ENCODE results near the gene ROR2.

ROR2 gene

GRCh38 chr9:91865041-91865440 lies 85.0 kb downstream of the ROR2 start:
- DNase-seq: no peak

DNA sequence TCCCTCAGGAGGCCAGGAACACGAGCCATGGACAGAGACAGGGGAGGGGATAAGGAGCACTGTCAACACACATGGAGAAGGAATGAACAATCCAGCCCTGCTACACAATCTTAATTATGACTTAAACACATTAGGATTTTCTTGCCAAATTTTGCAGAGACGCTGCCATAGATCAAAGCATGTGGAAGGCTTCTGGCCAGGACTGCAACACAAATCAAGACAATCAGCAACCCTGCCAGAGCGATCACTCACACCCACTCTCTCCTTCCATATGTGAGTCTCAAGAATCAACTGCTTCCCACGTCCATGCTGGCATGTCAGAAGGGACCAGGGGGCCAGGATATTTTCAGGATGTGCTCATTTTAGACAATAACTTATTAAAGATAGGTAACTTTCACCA lies 85.6 kb downstream of the ROR2 start:
- no peak for DNase-seq

GRCh38 chr9:91863469-91863868 lies 86.6 kb downstream of the ROR2 start:
- DNase-seq: no peak

DNA sequence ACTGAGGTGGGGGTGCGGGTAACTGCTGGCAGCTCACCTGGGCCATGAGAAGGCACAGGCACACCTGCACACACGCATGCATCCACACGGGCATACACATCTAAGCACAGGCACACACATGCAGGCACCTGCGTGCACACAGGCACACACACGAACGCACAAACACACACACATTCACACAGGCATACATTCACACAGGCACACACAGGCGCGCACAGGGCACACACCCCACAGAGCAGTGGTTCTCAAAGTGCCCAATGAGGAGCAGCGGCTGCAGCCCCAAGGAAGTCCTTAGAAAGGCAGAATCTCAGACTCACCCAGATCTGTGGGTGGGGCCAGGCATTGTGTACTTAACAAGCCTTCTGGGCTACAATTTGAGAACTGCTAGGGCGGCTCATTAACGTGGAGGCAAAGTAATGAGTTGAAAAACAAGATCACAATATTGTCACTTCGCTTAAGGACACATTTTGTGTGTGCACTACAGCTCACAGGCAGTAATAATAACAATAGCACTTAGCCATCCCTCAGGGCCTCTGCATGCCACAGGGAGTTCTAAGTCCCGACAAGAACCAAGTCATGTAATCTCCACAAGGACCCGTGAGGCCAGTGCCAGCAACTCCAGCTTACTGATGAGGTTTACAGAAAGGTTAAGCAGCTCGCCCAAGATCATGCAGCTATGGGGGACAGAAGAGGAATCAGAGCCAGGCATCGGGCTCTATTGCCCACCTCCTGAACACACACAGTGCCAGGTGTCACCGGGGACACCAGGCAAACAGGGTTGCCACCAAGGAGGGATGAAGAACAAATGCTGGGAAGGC lies 91.6 kb downstream of the ROR2 start:
- DNase-seq: no peak

DNA sequence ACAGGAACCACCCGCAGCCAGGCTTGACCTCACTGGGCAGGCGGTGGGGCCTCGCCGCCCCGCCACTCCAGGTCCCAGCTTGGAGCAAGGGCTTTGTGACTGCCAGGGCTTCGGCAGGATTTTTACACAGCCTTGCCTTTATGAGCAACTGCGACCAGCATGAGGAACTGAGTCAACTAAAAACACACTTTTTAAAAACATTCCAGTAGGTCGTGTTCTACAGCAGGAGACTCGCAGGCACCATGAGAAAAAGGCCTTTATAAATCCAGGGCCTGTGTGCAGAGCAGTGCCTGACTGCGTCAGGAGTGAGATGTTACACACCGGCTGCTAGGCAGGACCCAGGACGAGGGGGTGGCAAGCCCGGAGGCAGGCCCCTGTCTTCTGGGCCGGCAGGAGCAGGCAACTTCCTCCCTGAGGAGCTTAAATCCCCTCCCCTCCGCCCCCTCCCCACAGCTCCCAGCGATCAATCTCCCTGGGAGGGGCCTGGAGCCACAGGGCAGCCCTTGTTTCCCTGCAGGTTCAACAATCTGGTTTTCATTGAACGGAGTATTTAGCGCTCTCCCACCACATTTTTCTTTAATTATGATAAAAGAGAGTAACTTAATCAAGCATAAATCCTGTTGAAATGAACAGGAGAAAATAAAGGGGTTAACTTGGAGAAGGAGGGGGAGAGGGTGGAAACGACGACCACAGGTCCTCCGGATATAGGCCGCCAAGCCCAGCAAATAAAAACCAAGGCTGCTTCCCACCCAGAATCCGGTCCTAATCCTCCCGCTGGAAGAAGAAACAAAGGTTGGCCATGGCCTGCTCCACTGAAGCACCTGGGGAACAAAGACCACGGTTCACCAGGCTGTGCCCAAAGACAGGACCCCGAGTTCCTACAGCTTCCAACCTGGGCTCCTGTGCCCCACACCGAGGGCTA lies 92.5 kb downstream of the ROR2 start:
- DNase-seq: no peak

DNA sequence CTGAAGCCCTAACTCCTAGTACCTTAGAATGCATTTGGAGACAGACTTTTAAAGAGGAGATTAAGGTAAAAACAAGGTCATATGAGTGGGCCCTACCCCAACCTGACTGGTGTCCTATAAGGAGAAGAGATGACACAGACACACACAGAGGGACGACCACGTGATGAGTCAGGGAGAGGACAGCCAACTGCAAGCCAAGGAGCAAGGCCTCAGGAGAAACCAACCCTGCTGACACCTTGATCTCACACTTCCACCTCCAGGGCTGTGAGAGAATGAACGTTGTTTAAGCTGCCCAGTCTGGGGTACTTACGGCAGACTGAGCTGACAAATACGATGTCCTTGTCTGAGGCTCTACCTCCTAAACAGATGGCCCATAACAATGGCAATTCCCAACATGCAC lies 93.6 kb downstream of the ROR2 start:
- DNase-seq: no peak

DNA sequence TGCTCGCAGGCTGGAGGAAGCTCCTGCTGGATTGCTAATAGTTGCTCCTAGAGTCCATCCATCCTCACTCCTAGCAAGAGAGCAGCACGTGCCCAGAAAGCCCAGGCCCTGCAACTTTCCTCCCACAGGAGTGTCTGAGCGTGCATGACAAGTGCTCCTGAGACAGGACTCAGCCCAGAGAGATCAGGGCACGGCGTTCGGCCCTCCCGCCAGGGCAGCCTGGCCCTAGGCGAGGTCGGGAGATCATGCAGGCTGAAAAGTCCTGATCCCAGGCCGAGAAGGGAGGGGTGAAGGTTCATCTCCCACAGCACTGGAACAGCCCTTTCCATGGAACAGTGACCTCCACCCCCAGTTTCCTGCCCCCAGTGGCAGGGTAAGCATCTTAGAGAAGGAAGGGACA lies 94.8 kb downstream of the ROR2 start:
- DNase-seq: no peak

DNA sequence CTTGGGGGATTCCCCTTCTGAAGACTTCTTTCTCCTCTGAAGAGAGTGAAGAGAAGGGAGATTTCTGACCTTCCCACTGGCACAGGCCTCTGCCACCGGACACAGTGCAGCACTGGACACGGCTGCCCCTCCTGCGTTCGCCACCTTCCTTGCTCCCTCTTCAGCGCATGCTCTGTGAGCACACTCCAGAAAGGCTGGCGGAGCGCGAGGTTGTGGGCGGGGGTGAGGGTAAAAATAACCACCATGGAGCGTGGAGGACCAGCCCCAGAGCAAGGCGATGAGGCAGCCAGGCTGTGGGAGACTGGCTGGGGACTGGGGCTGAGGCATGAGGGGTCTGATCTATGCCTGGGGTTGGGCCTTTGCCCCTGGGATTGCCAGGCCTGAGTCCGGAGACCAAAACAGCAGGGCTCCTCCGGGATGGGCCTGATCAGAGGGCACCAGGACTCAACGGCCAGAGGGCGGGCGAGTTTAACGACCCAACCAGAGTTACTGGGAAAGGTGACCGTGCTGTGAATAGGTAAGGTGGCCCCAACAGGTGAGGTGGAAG lies 97.2 kb downstream of the ROR2 start:
- no peak for DNase-seq

- DNase-seq: no peak
Measured at GRCh38 chr9:91849694-91850093, 100.3 kb downstream of the ROR2 start.

DNA sequence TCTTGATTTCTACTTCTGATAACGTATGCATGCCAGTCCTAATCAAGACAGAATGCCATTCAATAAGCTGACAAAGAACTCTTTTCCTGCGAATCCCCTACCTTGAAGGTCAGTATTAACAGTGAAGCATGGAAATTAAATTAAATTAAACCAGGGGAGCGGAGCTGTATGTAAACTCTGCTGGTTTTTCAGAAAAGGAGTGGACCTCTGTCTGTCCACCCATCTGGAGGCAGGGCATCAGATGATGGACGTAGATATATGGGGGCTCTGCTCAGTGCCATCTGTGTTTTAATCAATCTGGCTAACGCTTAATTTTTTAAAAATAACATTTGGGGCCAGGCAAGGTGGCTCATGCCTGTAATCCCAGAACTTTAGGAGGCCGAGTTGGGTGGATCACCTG lies 101.9 kb downstream of the ROR2 start:
- no peak for DNase-seq

DNA sequence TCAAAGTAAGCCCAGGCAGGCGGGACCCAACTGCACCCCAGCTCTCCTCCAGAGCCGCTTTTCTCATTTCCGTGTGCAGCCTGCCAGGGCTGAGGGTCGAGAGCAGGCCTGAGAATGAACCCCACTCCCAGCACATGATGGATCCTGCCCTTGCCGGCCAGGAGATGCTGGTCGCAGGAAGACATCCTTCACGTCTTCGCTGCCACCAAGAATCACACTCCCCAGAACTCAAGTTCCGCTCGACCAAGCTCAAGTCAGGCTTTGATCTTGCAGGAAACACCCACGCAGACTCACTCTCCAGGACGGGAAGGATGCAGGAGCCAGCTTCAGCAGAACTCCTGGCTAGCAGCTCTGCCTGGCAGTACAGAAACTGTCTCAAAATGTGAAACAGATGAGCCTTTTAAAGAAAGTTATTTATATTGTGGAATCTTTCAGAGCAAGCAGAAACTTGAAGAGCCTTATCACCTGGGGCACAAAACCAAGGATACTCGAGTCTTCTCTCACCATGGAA lies 102.4 kb downstream of the ROR2 start:
- DNase-seq: no peak

DNA sequence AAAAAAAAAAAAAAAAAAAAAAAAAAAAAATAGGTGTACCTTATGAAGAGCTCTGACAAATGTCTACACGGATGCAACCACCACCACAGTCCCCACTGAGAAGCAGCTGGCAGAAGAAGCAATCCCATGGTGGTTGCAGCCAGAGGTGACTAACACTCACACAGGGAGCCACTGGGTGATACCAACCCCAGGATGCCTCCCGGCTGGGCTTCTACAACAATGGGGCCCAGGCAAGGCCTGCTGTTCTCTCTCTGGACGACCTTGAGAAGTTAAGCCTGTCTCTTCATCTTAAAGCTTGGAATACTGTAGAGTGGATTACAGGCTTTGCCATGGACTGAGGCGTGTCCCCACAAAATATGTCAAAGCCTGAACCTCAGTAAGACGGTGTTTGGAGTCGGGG lies 104.1 kb downstream of the ROR2 start:
- DNase-seq: no peak

DNA sequence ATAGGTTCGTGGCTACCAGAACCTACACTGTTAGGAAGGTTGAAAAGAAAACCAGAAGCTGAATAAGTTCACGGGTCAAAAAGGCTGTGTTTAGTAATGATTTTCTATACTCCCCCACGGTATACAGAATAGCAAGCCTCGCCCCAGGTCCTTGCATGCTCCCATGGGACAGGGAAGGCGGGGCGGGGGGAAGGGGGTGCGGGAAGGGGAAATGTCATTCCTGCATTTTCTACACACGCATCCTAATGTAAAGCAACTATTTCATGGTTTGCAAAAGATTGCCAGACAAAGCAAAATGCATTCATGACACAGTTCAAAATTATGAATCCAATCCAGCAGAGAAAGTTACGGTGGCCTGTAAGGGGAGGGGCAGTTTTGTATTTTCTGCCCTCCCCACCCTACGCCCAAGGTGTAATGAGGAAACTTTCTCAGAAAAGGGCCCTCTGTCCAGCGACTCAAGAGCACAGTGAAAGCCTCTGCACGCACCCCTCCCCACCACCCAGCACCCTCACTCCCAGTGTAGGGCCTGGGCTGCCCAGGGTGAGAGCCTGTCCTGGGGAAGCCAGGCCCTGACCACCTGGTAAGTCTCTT lies 105.2 kb downstream of the ROR2 start:
- no peak for DNase-seq

GRCh38 chr9:91844190-91844589 lies 105.8 kb downstream of the ROR2 start:
- no peak for DNase-seq

DNA sequence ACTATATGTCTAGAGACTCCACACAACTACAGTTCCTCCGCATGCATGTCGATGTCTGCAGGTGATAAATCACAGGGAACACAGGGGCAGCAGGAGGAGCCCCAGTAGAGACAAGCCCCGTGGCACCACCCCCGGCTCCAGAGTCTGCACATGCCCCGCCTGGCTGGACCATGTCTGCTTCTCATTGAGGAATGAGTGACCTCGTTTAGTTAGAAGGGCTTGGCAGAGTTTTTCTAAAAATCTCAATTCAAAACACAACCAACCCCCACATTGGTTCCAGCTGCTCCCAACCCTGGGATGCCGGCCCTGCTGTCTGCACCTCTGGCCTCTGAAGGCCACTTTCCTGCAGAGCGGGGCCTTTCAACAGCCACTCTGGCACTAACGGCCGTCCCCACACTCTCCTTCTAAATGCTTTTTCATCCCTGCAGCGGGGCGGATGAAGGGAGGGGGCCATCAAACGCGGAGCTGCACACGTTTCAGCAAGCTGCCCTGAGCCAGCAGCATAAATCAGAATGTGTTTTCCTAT lies 106.3 kb downstream of the ROR2 start:
- no peak for DNase-seq

GRCh38 chr9:91843093-91843492 lies 106.9 kb downstream of the ROR2 start:
- no peak for DNase-seq

- no peak for DNase-seq
Measured at GRCh38 chr9:91842358-91843049, 107.5 kb downstream of the ROR2 start.

DNA sequence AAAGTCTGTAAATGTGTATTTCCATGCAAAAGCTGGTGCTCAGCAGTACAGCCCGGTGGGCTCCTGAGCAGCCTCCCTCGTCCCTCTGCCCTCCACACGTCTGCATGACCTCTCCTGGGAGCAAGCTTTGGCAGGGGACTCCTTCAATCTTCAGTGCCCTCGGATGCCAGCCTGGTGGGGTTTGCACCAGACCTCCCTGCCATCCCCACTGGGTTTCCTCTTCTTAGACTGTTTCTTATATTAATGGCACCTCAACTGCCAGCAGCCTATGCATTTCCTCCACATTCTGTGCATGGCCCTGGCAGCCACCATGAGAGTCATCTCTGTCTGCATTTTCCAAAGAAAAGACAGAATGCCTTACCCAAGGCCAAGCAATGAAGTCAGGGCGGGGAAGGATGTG lies 108.4 kb downstream of the ROR2 start:
- no peak for DNase-seq

GRCh38 chr9:91840882-91841281 lies 109.1 kb downstream of the ROR2 start:
- no peak for DNase-seq

DNA sequence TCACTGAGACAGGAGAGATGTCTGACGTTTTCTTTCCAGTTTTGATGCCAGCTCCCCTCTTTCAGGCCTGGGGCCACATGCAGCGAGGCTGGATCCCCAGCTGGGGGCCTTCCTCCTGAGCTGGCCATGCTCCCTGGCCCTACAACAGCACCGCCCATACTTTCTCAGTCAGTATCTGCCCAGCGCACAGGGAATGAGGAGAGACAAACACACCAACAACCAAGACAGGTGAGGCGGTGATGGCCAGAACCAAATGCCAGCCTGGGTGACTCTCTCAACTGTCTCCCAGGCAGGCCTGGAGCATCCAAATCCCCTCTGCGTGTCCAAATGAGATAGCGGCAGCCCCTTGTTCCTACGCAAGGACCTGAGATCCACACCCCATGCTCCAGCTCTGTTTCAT lies 109.6 kb downstream of the ROR2 start:
- no peak for DNase-seq

GRCh38 chr9:91839926-91840465 lies 110.0 kb downstream of the ROR2 start:
- no peak for DNase-seq
